ENCODE data around the gene JARID2. TPM values are rescaled to one million over a fixed set of nuclear protein-coding genes. Genes with fewer than 3 reads are reported as not detected.

The JARID2 gene
- total RNA-seq, 1 donor from 2014 or later = 38.9 TPM

DNA sequence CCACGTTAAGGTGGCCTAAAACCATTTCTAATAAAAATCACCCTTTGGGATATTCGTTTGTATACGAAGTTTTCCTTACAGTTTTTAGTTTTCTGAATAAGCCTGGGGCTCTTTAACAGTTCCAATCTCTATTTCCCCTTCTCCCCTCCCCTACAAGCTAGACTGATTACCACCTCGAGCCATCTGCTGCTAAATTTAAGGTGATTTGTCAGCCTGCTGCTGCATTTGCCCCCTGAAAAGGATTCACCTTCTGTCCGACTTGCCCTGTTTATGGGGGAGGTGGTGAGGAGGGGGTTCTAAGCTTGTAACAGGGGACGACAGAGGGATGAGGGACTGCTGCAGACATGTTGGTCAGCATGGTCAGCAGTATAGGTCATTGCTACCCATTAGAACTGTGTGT lies 146.3 kb downstream of the JARID2 start:
- no peak overlapping the region for H2AFZ ChIP-seq (replicated peaks)
- no peak for DNase-seq (ENCODE audit: low spot score)
- no peak overlapping the region for H3K4me2 ChIP-seq
- peaks cover 15% of the 10 kb centered on the region for H3K9me3 Mint-ChIP-seq
- H4K20me1 ChIP-seq (ENCODE audit: low read depth) = peaks cover 61% of the 10 kb centered on the region
- TF ChIP-seq, protein P1, sequence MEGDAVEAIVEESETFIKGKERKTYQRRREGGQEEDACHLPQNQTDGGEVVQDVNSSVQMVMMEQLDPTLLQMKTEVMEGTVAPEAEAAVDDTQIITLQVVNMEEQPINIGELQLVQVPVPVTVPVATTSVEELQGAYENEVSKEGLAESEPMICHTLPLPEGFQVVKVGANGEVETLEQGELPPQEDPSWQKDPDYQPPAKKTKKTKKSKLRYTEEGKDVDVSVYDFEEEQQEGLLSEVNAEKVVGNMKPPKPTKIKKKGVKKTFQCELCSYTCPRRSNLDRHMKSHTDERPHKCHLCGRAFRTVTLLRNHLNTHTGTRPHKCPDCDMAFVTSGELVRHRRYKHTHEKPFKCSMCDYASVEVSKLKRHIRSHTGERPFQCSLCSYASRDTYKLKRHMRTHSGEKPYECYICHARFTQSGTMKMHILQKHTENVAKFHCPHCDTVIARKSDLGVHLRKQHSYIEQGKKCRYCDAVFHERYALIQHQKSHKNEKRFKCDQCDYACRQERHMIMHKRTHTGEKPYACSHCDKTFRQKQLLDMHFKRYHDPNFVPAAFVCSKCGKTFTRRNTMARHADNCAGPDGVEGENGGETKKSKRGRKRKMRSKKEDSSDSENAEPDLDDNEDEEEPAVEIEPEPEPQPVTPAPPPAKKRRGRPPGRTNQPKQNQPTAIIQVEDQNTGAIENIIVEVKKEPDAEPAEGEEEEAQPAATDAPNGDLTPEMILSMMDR (IDR thresholded peaks at IDR 0.05) = no peak
- peaks cover 8% of the 10 kb centered on the region for H3K27me3 Mint-ChIP-seq (ENCODE audit: insufficient read depth, low read depth)
- no peak overlapping the region for H3K4me3 ChIP-seq
- H3K9me3 ChIP-seq (ENCODE audit: low read depth) = no peaks in the 10 kb centered on the region
- H3K4me1 ChIP-seq = peaks cover 29% of the 10 kb centered on the region
- H3K27me3 ChIP-seq = no peaks in the 10 kb centered on the region
- peaks cover 44% of the 10 kb centered on the region for H3K4me1 Mint-ChIP-seq
- H3K9ac ChIP-seq = no peak overlapping the region
- no peaks in the 10 kb centered on the region for H3K36me3 ChIP-seq
- peaks cover 19% of the 10 kb centered on the region for H3K36me3 Mint-ChIP-seq
- H3K27ac Mint-ChIP-seq = no peak overlapping the region
- no peak overlapping the region for H3K4me3 Mint-ChIP-seq
- H3F3A ChIP-seq (ENCODE audit: low read depth) = no peaks in the 10 kb centered on the region
- no peak overlapping the region for H3K27ac ChIP-seq
- H3K79me2 ChIP-seq (ENCODE audit: low read depth) = peaks cover 100% of the 10 kb centered on the region

GRCh38 chr6:15393605-15394004 lies 147.7 kb downstream of the JARID2 start:
- no peak overlapping the region for H3K27ac ChIP-seq
- peaks cover 19% of the 10 kb centered on the region for H3K36me3 Mint-ChIP-seq
- H3K4me3 Mint-ChIP-seq = no peak overlapping the region
- no peak overlapping the region for H3K4me2 ChIP-seq
- H3K9me3 ChIP-seq (ENCODE audit: low read depth) = no peaks in the 10 kb centered on the region
- H3K27ac Mint-ChIP-seq = no peak overlapping the region
- H3K36me3 ChIP-seq = no peaks in the 10 kb centered on the region
- DNase-seq (ENCODE audit: low spot score) = no peak
- H3K4me1 ChIP-seq = peaks cover 28% of the 10 kb centered on the region
- no peak overlapping the region for H2AFZ ChIP-seq (replicated peaks)
- peaks cover 32% of the 10 kb centered on the region for H3K4me1 Mint-ChIP-seq
- H4K20me1 ChIP-seq (ENCODE audit: low read depth) = peaks cover 58% of the 10 kb centered on the region
- no peaks in the 10 kb centered on the region for H3F3A ChIP-seq (ENCODE audit: low read depth)
- no peak overlapping the region for H3K9ac ChIP-seq
- peaks cover 8% of the 10 kb centered on the region for H3K27me3 Mint-ChIP-seq (ENCODE audit: insufficient read depth, low read depth)
- H3K79me2 ChIP-seq (ENCODE audit: low read depth) = peaks cover 100% of the 10 kb centered on the region
- H3K4me3 ChIP-seq = no peak overlapping the region
- H3K27me3 ChIP-seq = no peaks in the 10 kb centered on the region
- H3K9me3 Mint-ChIP-seq = peaks cover 15% of the 10 kb centered on the region
- TF ChIP-seq, protein P1 (IDR thresholded peaks at IDR 0.05) = no peak
- TF ChIP-seq EZH2 (IDR thresholded peaks at IDR 0.05) = no peak
- no peak for TF ChIP-seq EZH2phosphoT487 (IDR thresholded peaks at IDR 0.05)

DNA sequence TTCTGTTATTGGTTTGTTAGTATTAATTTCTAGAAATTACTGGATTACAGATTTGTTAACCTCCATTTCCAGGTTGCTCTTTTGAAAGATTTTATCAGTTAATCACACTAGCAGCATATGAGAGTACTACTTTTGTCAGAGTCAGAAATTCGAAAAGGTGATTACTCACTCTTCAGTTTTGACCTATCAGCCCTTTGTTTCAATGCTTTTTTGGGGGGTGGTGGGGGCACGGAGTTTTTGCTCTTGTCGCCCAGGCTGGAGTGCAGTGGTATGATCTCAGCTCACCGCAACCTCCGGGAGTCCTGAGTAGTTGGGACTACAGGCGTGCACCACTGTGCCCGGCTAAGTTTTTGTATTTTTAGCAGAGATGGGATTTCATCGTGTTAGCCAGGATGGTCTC lies 149.2 kb downstream of the JARID2 start:
- H4K20me1 ChIP-seq (ENCODE audit: low read depth) = peaks cover 55% of the 10 kb centered on the region
- TF ChIP-seq, protein P1 (IDR thresholded peaks at IDR 0.05) = no peak
- TF ChIP-seq EZH2phosphoT487 (IDR thresholded peaks at IDR 0.05) (no peak), EZH2 (IDR thresholded peaks at IDR 0.05) (no peak)
- peaks cover 19% of the 10 kb centered on the region for H3K36me3 Mint-ChIP-seq
- H3K79me2 ChIP-seq (ENCODE audit: low read depth) = peaks cover 100% of the 10 kb centered on the region
- peaks cover 6% of the 10 kb centered on the region for H3K27me3 Mint-ChIP-seq (ENCODE audit: insufficient read depth, low read depth)
- H2AFZ ChIP-seq (replicated peaks) = no peak overlapping the region
- H3K4me3 ChIP-seq = no peak overlapping the region
- no peaks in the 10 kb centered on the region for H3K27me3 ChIP-seq
- H3K9ac ChIP-seq = no peak overlapping the region
- DNase-seq (ENCODE audit: low spot score) = no peak
- no peak overlapping the region for H3K4me2 ChIP-seq
- H3K4me1 Mint-ChIP-seq = peaks cover 32% of the 10 kb centered on the region
- H3K27ac ChIP-seq = no peak overlapping the region
- H3K36me3 ChIP-seq = no peaks in the 10 kb centered on the region
- peaks cover 15% of the 10 kb centered on the region for H3K9me3 Mint-ChIP-seq
- no peak overlapping the region for H3K27ac Mint-ChIP-seq
- H3K9me3 ChIP-seq (ENCODE audit: low read depth) = no peaks in the 10 kb centered on the region
- peaks cover 19% of the 10 kb centered on the region for H3K4me1 ChIP-seq
- no peak overlapping the region for H3K4me3 Mint-ChIP-seq
- peaks cover 5% of the 10 kb centered on the region for H3F3A ChIP-seq (ENCODE audit: low read depth)
